VCaP (cell line): ENCODE results near the gene CYGB.

ENCODE experiments used
- H3K27ac ChIP-seq: fragments of 450-650 bp; 2 replicates; pipeline ENCODE4 v1.5.1; 2017
- TF ChIP-seq, protein P1 (sequence below): fragments of 450-650 bp; conservative IDR thresholded peaks from 2 replicates; pipeline ENCODE4 v1.5.1; 2017; ENCODE audit warnings: mild to moderate bottlenecking, moderate library complexity

The CYGB gene

GRCh38 chr17:76537578-76538280, at the start of gene CYGB:
Gene CYGB (minus strand): TSS chr17:76537709. CDS start chr17:76537542, 167 bp downstream.
- TF ChIP-seq, protein P1, sequence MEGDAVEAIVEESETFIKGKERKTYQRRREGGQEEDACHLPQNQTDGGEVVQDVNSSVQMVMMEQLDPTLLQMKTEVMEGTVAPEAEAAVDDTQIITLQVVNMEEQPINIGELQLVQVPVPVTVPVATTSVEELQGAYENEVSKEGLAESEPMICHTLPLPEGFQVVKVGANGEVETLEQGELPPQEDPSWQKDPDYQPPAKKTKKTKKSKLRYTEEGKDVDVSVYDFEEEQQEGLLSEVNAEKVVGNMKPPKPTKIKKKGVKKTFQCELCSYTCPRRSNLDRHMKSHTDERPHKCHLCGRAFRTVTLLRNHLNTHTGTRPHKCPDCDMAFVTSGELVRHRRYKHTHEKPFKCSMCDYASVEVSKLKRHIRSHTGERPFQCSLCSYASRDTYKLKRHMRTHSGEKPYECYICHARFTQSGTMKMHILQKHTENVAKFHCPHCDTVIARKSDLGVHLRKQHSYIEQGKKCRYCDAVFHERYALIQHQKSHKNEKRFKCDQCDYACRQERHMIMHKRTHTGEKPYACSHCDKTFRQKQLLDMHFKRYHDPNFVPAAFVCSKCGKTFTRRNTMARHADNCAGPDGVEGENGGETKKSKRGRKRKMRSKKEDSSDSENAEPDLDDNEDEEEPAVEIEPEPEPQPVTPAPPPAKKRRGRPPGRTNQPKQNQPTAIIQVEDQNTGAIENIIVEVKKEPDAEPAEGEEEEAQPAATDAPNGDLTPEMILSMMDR = no peak
- H3K27ac ChIP-seq = no peak within 1 kb of the TSS

DNA sequence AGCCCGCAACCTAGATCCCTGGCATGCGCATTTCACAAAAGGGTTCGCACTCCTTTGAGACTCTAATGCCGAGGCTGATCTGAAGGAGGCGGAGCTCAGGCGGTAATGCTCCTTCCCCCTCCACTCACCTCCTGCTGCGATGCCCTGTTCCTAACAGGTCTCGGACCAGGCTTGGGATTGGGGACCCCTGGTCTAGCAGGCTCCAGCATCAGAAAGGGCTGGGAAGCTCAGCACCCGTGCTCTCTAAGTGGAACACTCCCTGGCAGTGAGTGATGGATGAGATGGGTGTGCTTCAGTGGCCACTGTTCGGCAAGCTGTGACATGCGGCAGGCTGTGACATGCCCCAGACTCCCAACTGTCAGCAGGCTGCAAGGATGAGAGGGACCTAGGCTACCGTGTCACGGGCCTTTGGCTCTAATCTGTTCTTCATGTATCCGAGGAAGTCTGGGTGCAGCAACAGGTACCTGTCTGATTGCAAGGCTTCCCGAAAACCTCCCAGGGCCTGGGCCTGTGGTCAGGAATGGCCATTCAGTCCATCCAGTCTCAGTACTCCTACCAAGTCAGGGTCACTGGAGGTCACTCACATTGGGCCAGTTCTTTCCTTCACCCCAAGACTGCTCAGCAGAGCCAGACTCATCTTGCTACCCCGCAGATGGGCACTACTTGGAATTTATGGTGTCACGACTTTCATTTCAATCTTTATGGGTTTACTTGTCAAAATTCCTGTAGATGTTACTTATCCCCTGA, 49.4 kb upstream of the CYGB start:
- no peak overlapping the region for H3K27ac ChIP-seq
- TF ChIP-seq, protein P1 = no peak

- TF ChIP-seq, protein P1 = peak; percentile 60
- H3K27ac ChIP-seq = peak within 1 kb of the TSS; percentile 27; the same call in 1 of the 2 replicates
Observed at GRCh38 chr17:76585649-76586593, 48.4 kb upstream of the CYGB start, which contains the start of gene ST6GALNAC2. Gene ST6GALNAC2 (minus strand): TSS chr17:76585860. CDS start chr17:76585808, 52 bp downstream.

GRCh38 chr17:76585033-76585648, 47.6 kb upstream of the CYGB start:
- peak overlapping the region; percentile 27; the same call in 1 of the 2 replicates for H3K27ac ChIP-seq
- TF ChIP-seq, protein P1 = no peak

GRCh38 chr17:76584427-76585032, 47.0 kb upstream of the CYGB start:
- TF ChIP-seq, protein P1 = no peak
- H3K27ac ChIP-seq = peak overlapping the region; percentile 27; the same call in 1 of the 2 replicates

GRCh38 chr17:76582660-76583059, 45.2 kb upstream of the CYGB start:
- H3K27ac ChIP-seq = no peak overlapping the region
- TF ChIP-seq, protein P1 = no peak
